DND-41 (cell line): ENCODE measurements around the gene TBC1D3G.
"Not testable (repeated sequence)": the region's sequence is repeated elsewhere in the genome, so short reads cannot be mapped to it uniquely, and the experiment has no call there.

Source experiments
- ATAC-seq: fragments of 200-7000 bp; cut with Tn5 transposase; 3 replicates; pipeline ENCODE4 v1.9.1; 2021; ENCODE audit warnings: low read depth; ENCODE audit not compliant: insufficient read depth
- DNase-seq: peaks from one replicate; pipeline ENCODE4 v3.0.0-alpha.2; 2020
- H2AFZ ChIP-seq: 2 replicates; pipeline ENCODE4 v1.6.0; 2012; ENCODE audit warnings: low read depth, low read length
- H3K27ac ChIP-seq: 2 replicates; pipeline ENCODE4 v1.5.1; 2012; ENCODE audit warnings: low read length, inconsistent platforms
- H3K27me3 ChIP-seq: fragments of 200-600 bp; sonication (generic); 2 replicates; pipeline ENCODE4 v1.6.0; 2012; ENCODE audit warnings: low read length, mild to moderate bottlenecking, inconsistent platforms; ENCODE audit not compliant: insufficient read depth, poor library complexity
- H3K36me3 ChIP-seq: 2 replicates; pipeline ENCODE4 v1.5.1; 2012; ENCODE audit warnings: low read length, inconsistent platforms; ENCODE audit not compliant: insufficient read depth
- H3K4me1 ChIP-seq: 2 replicates; pipeline ENCODE4 v1.5.1; 2012; ENCODE audit warnings: mild to moderate bottlenecking, low read length; ENCODE audit not compliant: insufficient read depth
- H3K4me2 ChIP-seq: 2 replicates; pipeline ENCODE4 v1.6.0; 2012; ENCODE audit warnings: mild to moderate bottlenecking, moderate library complexity, low read length, inconsistent platforms; ENCODE audit not compliant: insufficient read depth
- H3K4me3 ChIP-seq, 2 experiments: fragments of 200-600 bp in 1 of 2; shearing (Covaris generic) in 1 of 2; 2 replicates each; pipeline ENCODE4 v1.5.1; 2012 to 2016; ENCODE audit warnings: inconsistent platforms in 2 of 2, low read length in 2 of 2, mild to moderate bottlenecking in 2 of 2, low read depth in 1 of 2, moderate library complexity in 1 of 2
- H3K79me2 ChIP-seq: 2 replicates; pipeline ENCODE4 v1.6.0; 2012; ENCODE audit warnings: low read length, inconsistent platforms; ENCODE audit not compliant: insufficient read depth
- H3K9ac ChIP-seq: 2 replicates; pipeline ENCODE4 v1.6.0; 2012; ENCODE audit warnings: low read depth, mild to moderate bottlenecking, inconsistent platforms, low read length, moderate library complexity
- H3K9me3 ChIP-seq: 2 replicates; pipeline ENCODE4 v1.5.1; 2012; ENCODE audit warnings: low read length, moderate library complexity, mild to moderate bottlenecking, inconsistent platforms; ENCODE audit not compliant: insufficient read depth, severe bottlenecking
- H4K20me1 ChIP-seq: 2 replicates; pipeline ENCODE4 v1.6.0; 2012; ENCODE audit warnings: low read length; ENCODE audit not compliant: insufficient read depth

Gene TBC1D3G

GRCh38 chr17:36323584-36323983 is at the start of gene TBC1D3G:
Gene TBC1D3G (plus strand): TSS chr17:36323884. CDS start chr17:36325412, 1,528 bp downstream.
- H3K4me3 ChIP-seq, H3K27me3 ChIP-seq, H3K9me3 ChIP-seq, H2AFZ ChIP-seq, ATAC-seq, H4K20me1 ChIP-seq, H3K27ac ChIP-seq, H3K4me1 ChIP-seq, DNase-seq, H3K9ac ChIP-seq, H3K36me3 ChIP-seq, H3K4me2 ChIP-seq, H3K79me2 ChIP-seq: not testable (repeated sequence)

- not testable (repeated sequence) for H3K4me1 ChIP-seq, H3K9ac ChIP-seq, H3K27ac ChIP-seq, H3K36me3 ChIP-seq, ATAC-seq, H3K4me3 ChIP-seq, H3K4me2 ChIP-seq, H4K20me1 ChIP-seq, H3K79me2 ChIP-seq, DNase-seq, H2AFZ ChIP-seq, H3K27me3 ChIP-seq, H3K9me3 ChIP-seq
Observed at GRCh38 chr17:36283256-36283655, 40.4 kb upstream of the TBC1D3G start.

- H3K36me3 ChIP-seq, H3K27ac ChIP-seq, H3K27me3 ChIP-seq, H3K79me2 ChIP-seq, H4K20me1 ChIP-seq, DNase-seq, H3K4me2 ChIP-seq, H2AFZ ChIP-seq, ATAC-seq, H3K9me3 ChIP-seq, H3K9ac ChIP-seq, H3K4me1 ChIP-seq, H3K4me3 ChIP-seq: not testable (repeated sequence)
Observed at GRCh38 chr17:36284219-36284618, 39.5 kb upstream of the TBC1D3G start.

- not testable (repeated sequence) for H3K27me3 ChIP-seq, ATAC-seq, H2AFZ ChIP-seq, H3K4me3 ChIP-seq, H4K20me1 ChIP-seq, H3K9me3 ChIP-seq, H3K4me2 ChIP-seq, DNase-seq, H3K36me3 ChIP-seq, H3K27ac ChIP-seq, H3K4me1 ChIP-seq, H3K9ac ChIP-seq, H3K79me2 ChIP-seq
Observed at GRCh38 chr17:36289965-36290612, 33.6 kb upstream of the TBC1D3G start.

- not testable (repeated sequence) for H3K27ac ChIP-seq, H2AFZ ChIP-seq, H3K79me2 ChIP-seq, H3K4me2 ChIP-seq, H3K27me3 ChIP-seq, DNase-seq, H3K36me3 ChIP-seq, H3K9me3 ChIP-seq, ATAC-seq, H3K4me1 ChIP-seq, H4K20me1 ChIP-seq, H3K9ac ChIP-seq, H3K4me3 ChIP-seq
Observed at GRCh38 chr17:36295161-36295560, 28.5 kb upstream of the TBC1D3G start.

GRCh38 chr17:36315736-36316135 is 7.9 kb upstream of the TBC1D3G start:
- H2AFZ ChIP-seq, H4K20me1 ChIP-seq, H3K4me2 ChIP-seq, H3K4me3 ChIP-seq, H3K36me3 ChIP-seq, H3K9me3 ChIP-seq, H3K9ac ChIP-seq, DNase-seq, H3K4me1 ChIP-seq, H3K79me2 ChIP-seq, ATAC-seq, H3K27ac ChIP-seq, H3K27me3 ChIP-seq: not testable (repeated sequence)

- H3K9ac ChIP-seq, DNase-seq, H4K20me1 ChIP-seq, H3K27me3 ChIP-seq, H3K79me2 ChIP-seq, ATAC-seq, H3K9me3 ChIP-seq, H3K36me3 ChIP-seq, H3K4me2 ChIP-seq, H3K4me3 ChIP-seq, H2AFZ ChIP-seq, H3K27ac ChIP-seq, H3K4me1 ChIP-seq: not testable (repeated sequence)
Observed at GRCh38 chr17:36362496-36362895, 38.8 kb downstream of the TBC1D3G start.

GRCh38 chr17:36375938-36376337 is 52.3 kb downstream of the TBC1D3G start:
- not testable (repeated sequence) for H3K27ac ChIP-seq, H3K79me2 ChIP-seq, H3K27me3 ChIP-seq, H4K20me1 ChIP-seq, H3K9ac ChIP-seq, H3K4me2 ChIP-seq, H3K4me1 ChIP-seq, H2AFZ ChIP-seq, H3K4me3 ChIP-seq, ATAC-seq, H3K36me3 ChIP-seq, H3K9me3 ChIP-seq, DNase-seq
